Kidney (tissue), 14 donors: ENCODE results near the gene LAMC1. TPM values are rescaled to one million over a fixed set of nuclear protein-coding genes. Genes with fewer than 3 reads are reported as not detected.

Experiments
- DNase-seq, 5 donors: peaks; one replicate each; pipeline ENCODE4 v3.0.0-alpha.2; 2013 to 2020
- FAIRE-seq: peaks from 2 replicates; lab custom pipeline; 2012; peaks lifted over from hg19 to GRCh38; lab: Jason Lieb, UNC
- H3K27ac ChIP-seq, 2 donors: one replicate each; pipeline ENCODE4 v1.7.0; 2013; ENCODE audit warnings: low read depth in 2 of 2, low read length in 2 of 2, inconsistent platforms in 1 of 2
- H3K27me3 ChIP-seq: one replicate; pipeline ENCODE4 v1.7.1; 2013; ENCODE audit warnings: low read length, inconsistent platforms; ENCODE audit not compliant: control insufficient read depth, insufficient read depth
- H3K36me3 ChIP-seq, 3 donors: one replicate each; pipeline versions ENCODE4 v1.7.0 to v1.7.1; 2013; ENCODE audit warnings: low read length in 3 of 3, control low read depth in 1 of 3, inconsistent platforms in 1 of 3; ENCODE audit not compliant: insufficient read depth in 3 of 3, control insufficient read depth in 2 of 3
- H3K4me1 ChIP-seq, 3 donors: one replicate each; pipeline versions ENCODE4 v1.7.0 to v1.7.1; 2013; ENCODE audit warnings: low read length in 3 of 3, inconsistent platforms in 1 of 3, low read depth in 1 of 3; ENCODE audit not compliant: control insufficient read depth in 2 of 3, insufficient read depth in 2 of 3
- H3K4me3 ChIP-seq, 3 donors: one replicate each; pipeline versions ENCODE4 v1.7.0 to v1.8.1; 2013; ENCODE audit warnings: low read length in 3 of 3, control low read depth in 1 of 3, inconsistent platforms in 1 of 3
- H3K9ac ChIP-seq, 3 donors: one replicate each; pipeline versions ENCODE4 v1.7.0 to v1.7.1; 2013; ENCODE audit warnings: low read length in 3 of 3, control low read depth in 1 of 3, inconsistent platforms in 1 of 3
- H3K9me3 ChIP-seq, 3 donors: one replicate each; pipeline versions ENCODE4 v1.7.0 to v1.7.1; 2013; ENCODE audit warnings: low read length in 3 of 3, control low read depth in 1 of 3, inconsistent platforms in 1 of 3; ENCODE audit not compliant: control insufficient read depth in 2 of 3, insufficient read depth in 1 of 3
- CTCF ChIP-seq: IDR thresholded peaks from 3 replicates; pipeline ENCODE4 v1.5.1; 2012; ENCODE audit warnings: mild to moderate bottlenecking, moderate library complexity, borderline replicate concordance; ENCODE audit not compliant: insufficient read depth; ENCODE audit errors: extremely low read depth
- intact Hi-C: fragments of 100-400 bp; cut with DNase I; formaldehyde crosslinking; loops from one replicate; pipeline ENCODE4 v1.11.1; 2022
- polyA plus RNA-seq: library from polyadenylated mRNA; stranded (reverse); fragments of 350-450 nt; fragmentation: Illumina TruSeq; extraction: RNeasy Lipid Tissue Mini Kit (QIAGEN cat#74804); gene quantifications from one replicate; pipeline ENCODE4 v1.2.3, GENCODE V29; 2014; ENCODE audit warnings: low read depth, low replicate concordance; ENCODE audit not compliant: insufficient read depth
- total RNA-seq: library from RNA; stranded (reverse); fragmentation: NEBNext Ultra II Directional; extraction: Animal tissue kit (Norgen Biotek cat#: 25700); gene quantifications from one replicate; pipeline ENCODE4 v1.2.1, GENCODE V29; 2021
- donor health status: control.
- donor health status: control.
- donor health status: control.
- donor health status: control.
- donor health status: control.
- donor health status: DM: yes; HTN: yes; CAD: no.
- donor health status: Normal renal cell carcinoma (clear cell type).

The LAMC1 gene
- total and polyA plus RNA-seq, 2 donors from 2014 or later = 21.1 to 140 TPM

DNA sequence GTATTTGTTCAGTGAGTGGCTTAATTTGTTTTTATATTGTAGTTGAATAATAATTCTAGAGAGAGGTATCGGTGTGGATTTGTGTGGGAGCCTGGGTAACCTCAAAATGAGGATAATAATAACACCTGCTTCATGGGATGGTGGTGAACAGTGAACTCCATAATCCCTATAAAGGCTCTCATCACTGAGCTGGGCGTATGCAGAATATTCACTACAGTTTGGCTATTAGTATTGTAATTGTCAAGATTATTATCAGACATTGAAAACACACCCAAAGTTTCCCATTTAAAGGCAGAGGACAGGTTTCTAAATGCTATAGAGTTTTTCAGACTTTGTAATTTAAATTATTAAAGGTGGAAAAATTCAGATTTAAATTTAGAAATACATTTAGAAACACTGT lies 155.8 kb downstream of the LAMC1 start:
- Histone ChIP-seq H3K4me1 (peaks cover 0 to 2% (median 0%) of the 10 kb centered on the region in 3 donors), H3K27ac (no peak overlapping the region), H3K9ac (no peak overlapping the region), H3K36me3 (no peaks in the 10 kb centered on the region), H3K27me3 (no peaks in the 10 kb centered on the region), H3K4me3 (no peak overlapping the region), H3K9me3 (no peaks in the 10 kb centered on the region)
- no peak for FAIRE-seq
- no peak for DNase-seq
- intact Hi-C loops = no loop called here
- TF ChIP-seq CTCF = no peak

DNA sequence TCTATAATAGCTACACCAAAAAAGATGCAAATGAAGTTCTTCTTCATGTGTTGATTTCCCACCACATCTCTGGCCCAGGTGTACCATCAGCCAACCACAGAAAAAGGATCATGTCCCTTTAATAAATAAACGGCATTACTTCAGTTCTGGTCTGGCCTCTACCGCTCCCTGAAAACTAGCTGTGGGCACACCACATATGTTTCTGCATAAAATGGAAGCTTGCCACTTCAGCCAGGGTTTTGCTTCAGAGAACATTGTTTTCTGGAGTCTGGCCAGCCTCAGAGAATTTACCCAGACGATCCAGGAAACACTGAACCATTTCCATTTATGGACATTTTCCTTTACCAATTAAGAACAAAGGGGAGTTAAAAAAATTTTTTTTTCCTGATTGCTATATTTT lies 157.0 kb downstream of the LAMC1 start:
- DNase-seq (peak in 3 of 5 donors; percentile 50 to 90 (median 81)), FAIRE-seq (peak; percentile 62)
- Histone ChIP-seq H3K9me3 (no peaks in the 10 kb centered on the region), H3K4me3 (no peak overlapping the region), H3K27me3 (no peaks in the 10 kb centered on the region), H3K36me3 (no peaks in the 10 kb centered on the region), H3K27ac (peak overlapping the region in 1 of 2 donors; percentile 84), H3K4me1 (peaks cover 0 to 2% (median 0%) of the 10 kb centered on the region in 3 donors), H3K9ac (no peak overlapping the region)
- TF ChIP-seq CTCF = no peak
- intact Hi-C loops = no loop called here

DNA sequence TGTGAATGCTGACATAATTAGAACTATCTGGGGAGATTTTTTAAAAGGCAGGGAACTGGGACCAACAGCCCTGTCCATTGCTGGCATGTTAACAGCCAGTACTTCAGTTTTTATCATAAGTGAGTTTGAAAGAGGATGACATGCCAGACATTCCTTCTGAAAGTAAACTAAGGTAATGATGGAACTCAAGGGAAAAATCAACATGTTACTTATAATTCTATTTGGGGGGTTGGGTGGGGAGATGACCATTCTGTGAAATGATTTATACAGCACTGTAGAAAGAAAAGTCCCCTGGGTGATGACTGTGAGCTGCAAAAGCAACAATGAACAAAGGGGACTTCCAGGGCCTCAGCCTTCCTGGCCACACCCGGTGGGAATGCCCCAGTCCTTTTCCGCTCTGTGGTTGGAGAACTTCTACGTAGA lies 157.4 kb downstream of the LAMC1 start:
- no peak overlapping the region for H3K9ac ChIP-seq

More for the DNA sequence above, 157.4 kb downstream of the LAMC1 start:
- DNase-seq (peak in 3 of 5 donors; percentile 47 to 76 (median 62)), FAIRE-seq (no peak)
- Histone ChIP-seq H3K9me3 (no peaks in the 10 kb centered on the region), H3K36me3 (no peaks in the 10 kb centered on the region), H3K27me3 (no peaks in the 10 kb centered on the region), H3K27ac (peak overlapping the region in 1 of 2 donors; percentile 84), H3K4me3 (no peak overlapping the region), H3K4me1 (peaks cover 0 to 2% (median 0%) of the 10 kb centered on the region in 3 donors)
- no peak for TF ChIP-seq CTCF
- intact Hi-C loops = no loop called here
